ENCODE measurements around the gene ZBTB16.

ZBTB16 gene

GRCh38 chr11:114219559-114220349 is 160.2 kb downstream of the ZBTB16 start:
- DNase-seq: no peak

- DNase-seq: no peak
Observed at GRCh38 chr11:114221037-114221436, 161.5 kb downstream of the ZBTB16 start.

- DNase-seq: no peak
Observed at GRCh38 chr11:114225661-114226060, 166.2 kb downstream of the ZBTB16 start.

- no peak for DNase-seq
Observed at GRCh38 chr11:114226356-114226755, 166.8 kb downstream of the ZBTB16 start.

GRCh38 chr11:114228435-114229411 is 169.2 kb downstream of the ZBTB16 start:
- no peak for DNase-seq

GRCh38 chr11:114230031-114230704 is 170.7 kb downstream of the ZBTB16 start:
- DNase-seq: no peak

- no peak for DNase-seq
Observed at GRCh38 chr11:114232400-114233059, 173.0 kb downstream of the ZBTB16 start.

- DNase-seq: no peak
Observed at GRCh38 chr11:114233755-114234154, 174.2 kb downstream of the ZBTB16 start.

GRCh38 chr11:114236829-114237228 is 177.3 kb downstream of the ZBTB16 start:
- DNase-seq: no peak

- no peak for DNase-seq
Observed at GRCh38 chr11:114237321-114238280, 178.1 kb downstream of the ZBTB16 start.

GRCh38 chr11:114239753-114240161 is 180.2 kb downstream of the ZBTB16 start:
- no peak for DNase-seq

- no peak for DNase-seq
Observed at GRCh38 chr11:114242032-114242431, 182.5 kb downstream of the ZBTB16 start.

GRCh38 chr11:114243461-114244372 is 184.2 kb downstream of the ZBTB16 start:
- no peak for DNase-seq

- no peak for DNase-seq
Observed at GRCh38 chr11:114244726-114245394, 185.3 kb downstream of the ZBTB16 start.

GRCh38 chr11:114246321-114247069 is 187.0 kb downstream of the ZBTB16 start:
- DNase-seq: no peak

GRCh38 chr11:114247070-114247789 is 187.7 kb downstream of the ZBTB16 start:
- DNase-seq: no peak

- DNase-seq: no peak
Observed at GRCh38 chr11:114250180-114250579, 190.7 kb downstream of the ZBTB16 start.
